Stimulated activated CD4-positive, alpha-beta T cell treated with anti-CD3 and anti-CD28 coated beads, Interleukin-1b, Interleukin-23, amount 100 ng/mL, for 1 hour (primary cell): ENCODE data around the gene STXBP2.

Experiments used
- DNase-seq, 2 donors: peaks; one replicate each; pipeline ENCODE4 v3.0.0-alpha.2; 2020; ENCODE audit warnings: low read depth in 2 of 2

STXBP2 gene

GRCh38 chr19:7650148-7650547 is 13.2 kb downstream of the STXBP2 start:
- no peak for DNase-seq

- DNase-seq, result peak; percentile 70 to 80
Measured at GRCh38 chr19:7652061-7652641, 15.2 kb downstream of the STXBP2 start.

GRCh38 chr19:7654401-7654800 is 17.5 kb downstream of the STXBP2 start:
- DNase-seq, result no peak

- DNase-seq, result no peak
Measured at GRCh38 chr19:7655581-7655980, 18.7 kb downstream of the STXBP2 start.

- no peak for DNase-seq
Measured at GRCh38 chr19:7657131-7657751, 20.3 kb downstream of the STXBP2 start.

- no peak for DNase-seq
Measured at GRCh38 chr19:7658219-7658686, 21.3 kb downstream of the STXBP2 start.

GRCh38 chr19:7661744-7662538 is 25.0 kb downstream of the STXBP2 start:
- no peak for DNase-seq

GRCh38 chr19:7662657-7663056 is 25.7 kb downstream of the STXBP2 start:
- no peak for DNase-seq

GRCh38 chr19:7663706-7664105 is 26.8 kb downstream of the STXBP2 start:
- DNase-seq, result no peak

GRCh38 chr19:7665076-7665475 is 28.2 kb downstream of the STXBP2 start:
- no peak for DNase-seq

- no peak for DNase-seq
Measured at GRCh38 chr19:7668842-7669241, 31.9 kb downstream of the STXBP2 start, which contains the start of gene RETN. RETN (plus strand) TSS chr19:7669049; CDS start chr19:7669327, 278 bp downstream.

- no peak for DNase-seq
Measured at GRCh38 chr19:7669641-7670040, 32.7 kb downstream of the STXBP2 start.

- no peak for DNase-seq
Measured at GRCh38 chr19:7670150-7670783, 33.4 kb downstream of the STXBP2 start.

- DNase-seq, result no peak
Measured at GRCh38 chr19:7670790-7671189, 33.9 kb downstream of the STXBP2 start.

GRCh38 chr19:7672522-7672921 is 35.6 kb downstream of the STXBP2 start:
- DNase-seq, result no peak

GRCh38 chr19:7674010-7675005 is 37.4 kb downstream of the STXBP2 start:
- no peak for DNase-seq

- no peak for DNase-seq
Measured at GRCh38 chr19:7676376-7676775, 39.5 kb downstream of the STXBP2 start.

GRCh38 chr19:7676854-7677253 is 39.9 kb downstream of the STXBP2 start, which contains the start of gene MCEMP1:
MCEMP1 (plus strand) TSS chr19:7677090; CDS start chr19:7677121, 31 bp downstream.
- no peak for DNase-seq

GRCh38 chr19:7677669-7678311 is 40.9 kb downstream of the STXBP2 start:
- no peak for DNase-seq

GRCh38 chr19:7678971-7679751 is 42.3 kb downstream of the STXBP2 start:
- DNase-seq, result peak; percentile 31 to 49
